ENCODE measurements around the gene GNB1L.

DNA sequence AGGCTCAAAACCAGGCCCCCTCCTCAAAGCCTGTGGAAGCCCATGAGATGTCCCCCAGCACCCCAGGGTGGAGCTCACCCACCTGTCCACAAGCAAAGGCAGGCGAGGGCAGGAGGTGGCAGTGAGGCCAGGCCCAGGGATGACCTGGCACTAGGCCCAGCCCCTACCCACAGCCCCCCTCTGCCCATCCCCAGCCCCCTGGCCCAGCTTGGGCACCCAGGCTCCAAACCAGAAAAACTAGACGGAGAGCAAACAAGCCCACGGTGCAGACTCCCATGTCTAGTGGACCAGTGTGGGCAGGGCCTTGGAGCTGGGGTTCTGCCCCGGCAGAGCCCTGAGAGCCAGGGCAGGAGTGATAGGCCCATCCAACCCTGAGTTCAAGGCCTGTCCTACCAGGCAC is 111.0 kb downstream of the GNB1L start:
- TF ChIP-seq, protein P1, sequence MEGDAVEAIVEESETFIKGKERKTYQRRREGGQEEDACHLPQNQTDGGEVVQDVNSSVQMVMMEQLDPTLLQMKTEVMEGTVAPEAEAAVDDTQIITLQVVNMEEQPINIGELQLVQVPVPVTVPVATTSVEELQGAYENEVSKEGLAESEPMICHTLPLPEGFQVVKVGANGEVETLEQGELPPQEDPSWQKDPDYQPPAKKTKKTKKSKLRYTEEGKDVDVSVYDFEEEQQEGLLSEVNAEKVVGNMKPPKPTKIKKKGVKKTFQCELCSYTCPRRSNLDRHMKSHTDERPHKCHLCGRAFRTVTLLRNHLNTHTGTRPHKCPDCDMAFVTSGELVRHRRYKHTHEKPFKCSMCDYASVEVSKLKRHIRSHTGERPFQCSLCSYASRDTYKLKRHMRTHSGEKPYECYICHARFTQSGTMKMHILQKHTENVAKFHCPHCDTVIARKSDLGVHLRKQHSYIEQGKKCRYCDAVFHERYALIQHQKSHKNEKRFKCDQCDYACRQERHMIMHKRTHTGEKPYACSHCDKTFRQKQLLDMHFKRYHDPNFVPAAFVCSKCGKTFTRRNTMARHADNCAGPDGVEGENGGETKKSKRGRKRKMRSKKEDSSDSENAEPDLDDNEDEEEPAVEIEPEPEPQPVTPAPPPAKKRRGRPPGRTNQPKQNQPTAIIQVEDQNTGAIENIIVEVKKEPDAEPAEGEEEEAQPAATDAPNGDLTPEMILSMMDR (IDR thresholded peaks at IDR 0.05) = no peak
- no peak for TF ChIP-seq EZH2 (IDR thresholded peaks at IDR 0.05; ENCODE audit: borderline replicate concordance, insufficient read depth, low read depth, low read length, poor library complexity, severe bottlenecking)

Data from B cell (primary cell).